HG03060 (cell line): ENCODE data around the gene DYNLT2B.
"Not testable (repeated sequence)": the region's sequence is repeated elsewhere in the genome, so short reads cannot be mapped to it uniquely, and the experiment has no call there.

Experiments used
- ATAC-seq: cut with Tn5 transposase; IDR thresholded peaks from one replicate; pipeline ENCODE4 v1.9.1; 2021; ENCODE audit warnings: low read depth, moderate number of reproducible peaks; ENCODE audit not compliant: unreplicated experiment

DYNLT2B gene

DNA sequence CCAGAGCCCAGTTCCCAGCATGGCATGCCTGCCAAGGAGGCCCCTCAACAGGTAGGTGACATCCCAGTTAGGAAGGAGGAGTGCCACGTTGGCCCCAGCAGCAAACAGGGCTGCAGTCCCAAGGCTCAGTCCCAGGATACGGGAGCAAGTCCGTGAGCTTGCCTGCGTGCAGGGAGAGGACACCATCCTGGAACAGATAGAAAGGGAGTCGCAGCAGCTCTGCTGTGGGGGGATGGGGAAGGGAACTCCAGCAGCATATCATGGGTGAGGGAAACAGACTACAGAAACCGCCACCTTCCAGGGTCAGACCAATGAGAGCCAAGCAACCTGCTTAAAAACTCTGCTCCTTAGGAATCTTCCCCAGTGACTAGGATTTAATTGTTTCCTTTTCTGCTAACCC lies 9.4 kb upstream of the DYNLT2B start:
- ATAC-seq = no peak

- ATAC-seq = no peak
Measured at GRCh38 chr3:196326936-196327335, 8.9 kb upstream of the DYNLT2B start.

- no peak for ATAC-seq
Measured at GRCh38 chr3:196323691-196324090, 5.7 kb upstream of the DYNLT2B start.

- ATAC-seq = no peak
Measured at GRCh38 chr3:196323016-196323415, 5.0 kb upstream of the DYNLT2B start.

DNA sequence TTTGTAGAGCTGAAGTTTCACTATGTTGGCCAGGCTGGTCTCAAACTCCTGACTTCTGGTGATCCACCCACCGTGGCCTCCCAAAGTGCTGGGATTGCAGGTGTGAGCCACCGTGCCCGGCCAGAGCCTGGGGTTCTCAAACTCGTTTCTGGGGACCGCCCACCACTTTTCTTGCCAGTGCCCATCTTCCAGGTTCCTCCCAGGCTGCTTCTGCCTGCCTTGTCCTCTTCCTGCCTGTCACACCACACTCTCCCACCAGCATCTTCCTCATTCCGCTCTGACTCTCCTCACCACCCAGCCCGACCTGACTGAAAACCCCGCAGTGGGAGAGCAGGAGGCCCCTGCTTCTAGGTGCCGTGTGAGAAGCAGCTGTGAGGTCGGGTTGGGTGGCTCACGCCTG lies 3.1 kb upstream of the DYNLT2B start:
- ATAC-seq = no peak

- no peak for ATAC-seq
Measured at GRCh38 chr3:196320137-196320536, 2.1 kb upstream of the DYNLT2B start.

DNA sequence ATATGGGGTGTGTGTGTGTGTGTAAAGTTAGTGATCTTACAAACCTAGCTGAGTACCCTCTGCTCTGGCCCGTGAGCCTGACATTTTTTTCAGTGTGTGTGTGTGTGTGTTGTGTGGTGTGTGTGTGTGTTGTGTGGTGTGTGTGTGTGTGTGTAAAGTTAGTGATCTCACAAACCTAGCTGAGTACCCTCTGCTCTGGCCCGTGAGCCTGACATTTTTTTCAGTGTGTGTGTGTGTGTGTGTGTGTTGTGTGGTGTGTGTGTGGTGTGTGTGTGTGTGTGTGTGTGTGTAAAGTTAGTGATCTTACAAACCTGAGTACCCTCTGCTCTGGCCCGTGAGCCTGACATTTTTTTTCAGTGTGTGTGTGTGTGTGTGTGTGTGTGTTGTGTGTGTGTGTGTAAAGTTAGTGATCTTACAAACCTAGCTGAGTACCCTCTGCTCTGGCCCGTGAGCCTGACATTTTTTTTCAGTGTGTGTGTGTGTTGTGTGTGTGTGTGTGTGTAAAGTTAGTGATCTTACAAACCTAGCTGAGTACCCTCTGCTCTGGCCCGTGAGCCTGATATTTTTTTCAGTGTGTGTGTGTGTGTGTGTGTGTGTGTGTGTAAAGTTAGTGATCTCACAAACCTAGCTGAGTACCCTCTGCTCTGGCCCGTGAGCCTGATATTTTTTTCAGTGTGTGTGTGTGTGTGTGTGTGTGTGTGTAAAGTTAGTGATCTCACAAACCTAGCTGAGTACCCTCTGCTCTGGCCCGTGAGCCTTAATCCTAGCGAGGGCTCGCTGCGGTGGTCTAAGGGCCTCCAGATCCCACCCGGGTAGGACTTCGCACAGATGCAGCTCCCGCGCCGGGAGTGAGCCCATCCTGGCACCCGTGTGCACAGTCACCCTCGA lies 997 bp downstream of the DYNLT2B start:
- ATAC-seq = not testable (repeated sequence)

- ATAC-seq = no peak
Measured at GRCh38 chr3:196315821-196316220, 2.2 kb downstream of the DYNLT2B start.

DNA sequence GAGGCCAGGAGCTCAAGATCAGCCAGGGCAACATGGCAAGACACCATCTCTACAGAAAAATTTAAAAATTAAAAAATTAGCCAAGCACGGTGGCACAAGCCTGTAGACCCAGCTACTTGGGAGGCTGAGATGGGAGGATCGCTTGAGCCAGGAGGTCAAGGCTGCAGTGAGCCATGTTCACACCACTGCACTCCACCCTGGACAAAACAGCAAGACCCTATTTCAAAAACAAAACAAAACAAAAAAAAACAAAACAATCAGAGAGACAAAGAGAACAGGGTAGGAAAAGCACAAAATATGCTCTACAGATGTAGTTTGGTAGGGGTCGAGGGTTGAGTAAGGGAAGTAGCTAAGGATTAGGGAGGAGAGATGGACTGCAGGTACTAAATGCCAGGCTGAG lies 3.4 kb downstream of the DYNLT2B start:
- ATAC-seq = no peak

DNA sequence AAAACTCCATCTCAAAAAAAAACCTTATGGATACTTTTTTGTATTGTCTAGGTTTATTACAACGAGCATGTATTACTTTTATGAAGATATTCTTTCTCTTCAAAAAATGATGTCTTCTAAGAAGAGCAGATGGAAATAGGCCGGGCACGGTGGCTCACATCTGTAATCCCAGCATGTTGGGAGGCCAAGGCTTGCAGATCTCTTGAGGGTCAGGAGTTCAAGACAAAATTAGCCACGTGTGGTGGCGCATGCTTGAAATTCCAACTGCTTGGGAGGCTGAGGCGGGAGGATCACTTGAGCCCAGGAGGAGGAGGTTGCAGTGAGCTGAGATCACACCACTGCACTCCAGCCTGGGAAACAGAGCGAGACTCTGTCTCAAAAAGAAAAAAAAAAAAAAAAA lies 4.0 kb downstream of the DYNLT2B start:
- not testable (repeated sequence) for ATAC-seq

GRCh38 chr3:196302960-196303359 lies 15.1 kb downstream of the DYNLT2B start:
- ATAC-seq = not testable (repeated sequence)

- not testable (repeated sequence) for ATAC-seq
Measured at GRCh38 chr3:196302551-196302950, 15.5 kb downstream of the DYNLT2B start.

DNA sequence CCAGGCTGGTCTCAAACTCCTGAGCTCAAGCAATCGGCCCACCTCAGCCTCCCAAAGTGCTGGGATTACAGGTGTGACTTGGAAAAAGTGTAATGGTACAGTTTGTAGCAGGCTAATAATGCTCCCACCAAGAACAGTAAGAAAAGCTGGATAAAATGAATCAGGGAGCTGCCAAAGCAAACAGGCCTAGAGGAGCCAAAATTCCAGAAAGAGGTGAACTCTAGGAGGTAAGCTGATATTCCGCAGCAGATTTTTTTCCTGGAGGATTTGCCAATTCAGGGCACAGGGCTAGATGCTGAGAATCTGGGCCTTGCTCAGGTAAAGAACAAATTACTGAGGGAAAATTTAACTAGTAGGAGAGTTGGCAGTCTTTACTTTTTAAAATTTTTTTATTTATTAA lies 19.5 kb downstream of the DYNLT2B start:
- ATAC-seq = no peak

DNA sequence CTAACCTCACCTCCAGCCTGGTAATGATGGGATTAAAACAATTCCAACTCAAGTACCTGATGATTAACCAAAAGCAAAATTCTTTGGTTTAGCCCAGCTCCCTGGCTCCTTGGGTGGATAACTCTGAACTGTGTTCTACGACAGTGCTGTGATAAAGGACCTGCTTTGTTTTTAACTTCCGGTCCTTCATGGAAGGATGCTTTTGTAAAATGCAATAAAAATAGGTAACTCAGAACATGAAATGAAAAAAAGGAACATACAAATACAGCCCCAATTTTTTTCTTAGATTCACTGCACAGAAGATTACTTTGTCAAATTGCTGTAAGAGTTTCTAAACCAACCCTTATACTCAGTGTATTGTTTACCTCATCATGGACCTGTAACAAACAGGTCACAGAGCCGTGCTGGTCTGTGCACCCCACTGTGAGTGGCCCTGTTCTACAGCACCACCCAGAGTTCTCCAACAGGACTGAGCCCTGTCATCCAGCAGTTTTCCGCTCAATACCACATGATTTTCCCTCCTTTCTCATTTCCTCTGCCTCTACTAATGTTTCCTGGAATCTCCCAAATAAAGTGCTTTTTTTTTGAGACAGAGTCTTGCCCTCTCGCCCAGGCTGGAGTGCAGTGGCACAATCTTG lies 25.6 kb downstream of the DYNLT2B start:
- no peak for ATAC-seq

GRCh38 chr3:196288141-196288460 lies 29.9 kb downstream of the DYNLT2B start:
- no peak for ATAC-seq

DNA sequence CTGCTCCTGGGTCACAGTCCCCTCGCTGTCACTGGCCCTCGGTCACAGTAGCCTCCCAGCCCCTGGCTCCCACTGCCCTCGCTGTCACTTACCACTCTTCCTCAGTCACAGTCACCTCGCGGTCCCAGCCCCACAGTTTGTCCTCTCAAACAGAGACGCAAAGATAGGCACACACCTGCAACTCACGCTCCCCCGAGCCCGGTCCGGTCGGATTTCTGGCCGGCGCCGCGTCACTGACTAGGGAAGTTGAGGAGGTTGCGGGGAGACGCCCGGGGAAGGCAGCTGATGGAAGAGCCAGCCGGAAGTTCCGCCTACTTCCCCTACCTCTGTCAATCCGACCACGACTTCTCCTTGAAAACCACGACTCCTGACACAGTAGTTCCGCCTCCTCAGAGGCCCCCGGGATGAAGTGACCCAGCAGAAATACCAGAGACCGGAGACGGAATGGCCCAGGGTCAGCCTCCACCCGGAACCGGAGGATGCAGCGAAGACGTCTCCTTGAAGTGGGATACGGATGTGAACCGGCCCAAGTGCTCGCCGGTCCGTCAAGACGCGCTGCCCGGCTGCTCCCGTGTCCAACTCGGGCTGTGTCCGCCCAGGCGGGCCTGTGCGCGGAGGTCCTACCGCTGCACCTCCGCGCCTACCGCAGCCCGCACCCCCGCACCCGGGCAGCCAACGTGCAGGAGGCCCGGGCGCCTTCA lies 30.4 kb downstream of the DYNLT2B start, which contains the start of gene PCYT1A:
TSS of gene PCYT1A (minus strand) at position 287 of the 701 bp plus-strand sequence. CDS start 17,195 bp downstream, outside the sequence.
- peak; percentile 41 for ATAC-seq

DNA sequence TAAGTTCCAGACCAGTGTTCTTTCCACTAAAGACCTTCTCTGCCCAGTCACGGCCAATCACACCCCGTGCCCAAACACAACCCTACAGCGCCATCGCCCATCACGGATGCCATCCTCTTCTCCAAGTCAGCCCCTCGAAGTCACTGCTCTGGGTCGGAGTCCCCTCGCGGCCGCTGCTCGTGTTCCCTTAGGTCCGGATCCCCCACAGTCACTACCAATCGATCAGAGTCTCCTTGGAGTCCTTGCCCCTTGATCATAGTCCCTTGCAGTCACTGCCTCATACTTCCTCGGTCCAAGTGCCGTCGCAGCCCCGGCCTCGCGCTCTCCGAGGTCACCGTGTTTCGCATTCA lies 31.0 kb downstream of the DYNLT2B start:
- ATAC-seq = no peak

DNA sequence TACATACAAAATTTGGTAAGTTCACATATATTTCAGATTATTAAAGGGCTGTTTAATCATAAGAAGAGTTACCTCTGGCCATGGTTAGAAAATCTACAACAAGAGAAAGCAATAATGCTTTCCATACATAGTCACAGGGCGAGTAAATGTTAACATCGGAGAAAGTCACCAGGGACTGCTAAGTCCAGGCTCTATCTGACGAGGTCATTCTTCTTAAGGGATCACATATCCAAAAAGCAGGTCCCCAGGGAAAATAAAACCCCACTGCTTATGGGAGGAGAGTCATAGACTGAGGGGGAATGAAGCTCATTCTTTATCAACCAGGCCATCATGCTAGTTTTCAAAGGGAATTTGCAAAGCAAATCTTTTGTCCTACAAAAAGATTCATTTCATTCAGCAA lies 33.6 kb downstream of the DYNLT2B start:
- ATAC-seq = no peak

GRCh38 chr3:196281962-196282361 lies 36.1 kb downstream of the DYNLT2B start:
- no peak for ATAC-seq

- ATAC-seq = no peak
Measured at GRCh38 chr3:196280689-196281440, 37.2 kb downstream of the DYNLT2B start.

DNA sequence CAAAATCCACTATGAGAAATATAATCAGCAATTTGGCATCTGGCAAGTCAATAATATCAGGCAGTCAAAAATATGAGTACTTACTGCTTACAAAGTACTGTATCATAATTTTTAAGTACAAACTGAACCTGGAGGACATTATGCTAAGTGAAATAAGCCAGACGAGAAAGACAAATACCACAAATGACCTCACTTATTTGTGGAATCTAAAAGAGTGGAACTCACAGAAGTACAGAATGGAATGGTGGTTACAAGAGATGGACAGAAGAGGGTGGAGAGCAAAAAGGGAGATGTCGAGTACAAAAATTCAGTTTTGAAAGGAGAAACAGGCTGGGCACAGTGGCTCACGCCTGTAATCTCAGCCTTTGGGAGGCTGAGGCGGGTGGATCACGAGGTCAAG lies 42.9 kb downstream of the DYNLT2B start:
- ATAC-seq = no peak
